HuH-7 (cell line): ENCODE results near the gene EEF1E1.

Experiments
- DNase-seq: peaks from one replicate; pipeline ENCODE4 v3.0.0; 2011; ENCODE audit warnings: low spot score

Gene EEF1E1

GRCh38 chr6:8087870-8088754 is 14.2 kb downstream of the EEF1E1 start:
- no peak for DNase-seq

GRCh38 chr6:8086755-8087306 is 15.5 kb downstream of the EEF1E1 start:
- DNase-seq: no peak

- no peak for DNase-seq
Observed at GRCh38 chr6:8085053-8085511, 17.3 kb downstream of the EEF1E1 start.

- DNase-seq: no peak
Observed at GRCh38 chr6:8084586-8084985, 17.8 kb downstream of the EEF1E1 start.

DNA sequence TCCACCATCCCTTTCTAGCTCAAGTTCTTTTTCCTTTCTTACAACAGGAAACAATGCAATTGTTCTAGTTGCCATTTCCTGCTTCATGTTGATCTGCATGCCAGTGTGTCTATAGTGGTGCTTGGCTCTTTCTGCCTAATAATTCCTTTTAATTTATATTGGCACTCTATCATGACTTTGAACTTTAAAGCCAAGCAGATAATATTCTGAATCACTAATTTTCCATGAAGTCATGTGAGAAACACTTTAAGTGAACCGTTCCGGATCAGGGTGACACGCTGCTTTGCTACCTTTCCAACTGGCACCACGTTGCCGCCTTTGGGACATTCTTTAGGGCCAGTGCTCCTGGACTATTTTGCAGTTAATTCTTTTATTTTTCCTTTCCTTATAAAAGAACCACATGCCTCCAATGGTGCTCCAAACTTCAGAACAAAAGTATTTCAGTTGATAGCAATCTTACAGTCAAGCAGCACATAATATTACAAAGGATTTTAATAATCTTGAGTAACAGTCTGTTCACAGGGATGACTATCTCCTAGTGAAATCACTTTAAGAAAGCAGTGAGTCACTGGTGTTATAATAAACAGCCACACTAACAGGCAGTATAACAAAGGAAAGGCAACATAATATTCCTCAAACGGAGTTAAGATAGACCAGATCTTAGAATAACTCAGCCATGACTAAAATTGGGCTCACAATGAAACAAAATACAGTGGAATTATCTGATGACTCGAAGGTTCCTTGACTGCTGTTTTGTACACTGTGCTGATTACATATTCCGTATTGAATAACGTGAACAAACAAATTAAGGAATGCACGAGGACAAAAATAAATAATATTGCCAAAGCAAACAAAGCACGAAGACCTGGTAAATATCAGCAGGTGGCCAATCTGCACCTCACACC is 19.1 kb downstream of the EEF1E1 start:
- no peak for DNase-seq

GRCh38 chr6:8082572-8082953 is 19.8 kb downstream of the EEF1E1 start:
- DNase-seq: no peak

- no peak for DNase-seq
Observed at GRCh38 chr6:8080362-8081151, 21.8 kb downstream of the EEF1E1 start.

DNA sequence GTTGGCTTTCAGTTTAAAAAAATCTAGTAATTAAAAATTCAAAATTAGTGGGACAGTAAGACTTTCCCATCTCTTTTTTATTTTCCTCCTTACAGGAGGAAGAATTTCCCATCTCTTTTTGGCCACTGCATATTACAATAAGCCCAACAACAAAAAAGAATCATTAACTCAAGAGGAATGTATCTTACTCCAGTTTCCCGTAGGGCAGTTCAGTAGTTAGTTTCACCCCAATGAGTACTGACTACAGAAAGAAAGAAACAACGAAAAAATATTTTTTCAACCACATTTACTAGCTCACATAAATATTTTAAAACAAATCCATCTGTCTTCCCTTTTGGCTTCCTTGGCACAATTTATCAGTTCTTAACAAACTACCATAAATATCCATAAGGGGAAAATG is 23.2 kb downstream of the EEF1E1 start:
- no peak for DNase-seq

- no peak for DNase-seq
Observed at GRCh38 chr6:8077991-8078390, 24.4 kb downstream of the EEF1E1 start.

- DNase-seq: no peak
Observed at GRCh38 chr6:8075704-8076103, 26.6 kb downstream of the EEF1E1 start.

DNA sequence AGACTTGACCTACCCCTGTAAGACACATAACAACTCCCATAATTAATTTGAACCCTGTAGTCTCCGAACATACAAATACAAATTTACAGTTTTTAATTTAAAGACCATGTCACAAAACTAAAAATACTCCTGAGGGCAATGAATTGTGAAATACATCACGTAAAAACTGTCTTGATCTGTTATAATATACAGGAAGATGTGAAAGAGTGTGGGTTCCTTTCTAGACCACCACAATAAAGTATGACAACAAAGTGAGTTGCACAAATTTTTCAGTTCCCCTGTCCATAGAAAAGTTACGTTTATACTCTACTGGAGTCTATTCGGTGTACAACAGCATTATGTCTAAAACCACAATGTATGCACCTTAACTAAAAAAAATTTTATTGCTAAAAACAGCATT is 27.2 kb downstream of the EEF1E1 start:
- no peak for DNase-seq

DNA sequence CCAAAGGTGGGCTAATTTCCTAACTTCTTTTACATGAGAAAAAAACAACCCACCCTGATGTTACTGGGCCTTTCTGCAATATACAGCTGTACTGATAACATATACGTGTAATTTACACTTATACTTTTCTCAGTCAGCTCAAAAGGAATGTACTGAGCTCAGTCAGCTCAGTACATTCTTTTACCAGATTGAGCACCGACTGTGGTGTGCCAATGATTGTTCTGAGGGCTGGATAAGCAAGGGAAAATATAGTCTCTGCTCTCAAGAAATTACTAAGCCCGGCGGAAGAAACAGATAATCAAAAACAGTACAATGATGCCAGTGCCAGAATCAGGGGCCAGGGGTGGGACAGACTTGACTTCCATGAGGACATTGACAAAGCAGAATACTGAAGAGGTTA is 28.1 kb downstream of the EEF1E1 start:
- DNase-seq: no peak

GRCh38 chr6:8073758-8074157 is 28.6 kb downstream of the EEF1E1 start:
- DNase-seq: no peak

DNA sequence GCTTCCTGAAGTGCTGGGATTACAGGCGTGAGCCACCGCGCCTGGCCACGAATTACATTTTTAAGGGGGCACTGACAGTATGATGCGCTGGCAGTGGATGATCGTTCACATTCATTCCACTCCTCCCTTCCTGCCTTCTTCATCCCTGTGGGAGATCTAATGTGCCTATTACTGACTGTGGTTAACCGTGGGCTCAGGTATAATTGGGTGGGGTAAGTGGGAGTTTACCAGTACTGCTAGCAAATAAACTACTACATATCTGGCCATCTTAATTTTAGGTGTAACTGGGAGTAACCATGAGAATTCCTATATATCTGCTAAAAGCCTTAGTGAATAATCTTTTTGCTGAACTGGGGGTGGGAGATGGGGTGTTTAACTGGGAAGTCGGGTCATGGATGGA is 31.6 kb downstream of the EEF1E1 start:
- no peak for DNase-seq

DNA sequence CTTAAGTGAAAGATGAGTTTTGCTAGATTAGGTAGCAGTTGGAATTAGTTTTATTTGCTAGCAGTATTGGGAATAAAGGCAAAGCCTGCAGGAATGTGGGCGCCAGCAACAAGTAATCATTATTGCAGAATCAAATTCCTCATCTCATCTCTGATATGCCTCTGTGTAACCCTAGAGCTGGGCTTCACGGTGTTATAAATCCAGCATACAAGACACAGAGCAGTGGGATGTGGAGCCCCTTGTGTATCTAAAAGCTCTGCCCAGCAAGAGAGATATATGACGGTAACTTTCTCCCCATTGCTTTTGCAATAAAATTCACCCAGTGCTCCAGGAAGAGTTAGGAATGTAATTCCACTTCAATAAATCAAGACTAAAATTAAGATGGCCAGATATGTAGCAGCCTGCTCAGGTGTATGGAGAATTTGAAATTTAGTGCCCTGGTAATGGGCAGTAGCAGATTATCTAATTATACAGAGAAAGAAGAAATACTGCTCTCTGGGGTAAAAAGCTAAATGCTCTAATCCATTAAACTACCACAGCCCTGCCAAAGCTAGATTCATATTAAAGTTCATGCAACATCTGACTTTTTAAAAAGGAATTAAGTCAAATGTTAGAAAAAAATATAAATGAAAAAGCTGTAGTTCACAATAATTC is 32.6 kb downstream of the EEF1E1 start:
- DNase-seq: no peak

DNA sequence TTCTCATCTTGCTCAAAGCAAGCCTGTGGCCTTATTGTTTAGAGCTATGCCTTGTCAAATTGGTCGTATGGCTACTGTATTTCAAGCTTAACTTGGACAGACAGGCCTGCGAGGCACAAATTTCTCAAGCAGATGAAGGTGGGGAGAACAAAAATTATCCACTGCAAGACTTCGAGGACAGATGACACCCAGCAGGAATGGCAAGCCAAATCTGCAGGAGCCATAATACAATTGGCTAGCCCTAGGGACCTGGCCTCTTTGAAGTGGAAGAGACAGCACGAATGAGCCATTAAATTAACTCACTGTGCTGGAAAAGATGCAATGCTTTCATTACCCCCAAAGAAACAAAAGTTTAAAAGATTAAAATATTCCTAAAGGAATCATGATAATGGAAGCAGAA is 33.2 kb downstream of the EEF1E1 start:
- DNase-seq: no peak

DNA sequence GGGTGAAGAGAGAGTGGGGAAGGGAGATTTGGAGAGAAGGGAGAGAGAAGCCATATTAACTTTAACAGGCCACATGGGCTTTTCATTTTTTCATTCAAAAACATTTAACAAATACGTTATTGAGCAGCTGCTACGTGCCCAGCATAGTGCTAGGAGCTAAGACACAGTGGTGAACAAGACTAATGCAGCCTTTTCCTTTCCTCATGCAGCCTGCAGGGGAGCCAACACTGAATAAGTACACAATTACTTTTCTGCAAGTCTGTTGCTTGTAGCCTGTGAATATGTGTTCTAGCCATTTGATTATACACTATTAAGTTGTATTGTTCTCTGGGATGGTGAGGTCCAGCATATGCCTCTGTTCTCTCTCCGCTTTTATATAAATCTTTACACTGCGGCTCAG is 36.2 kb downstream of the EEF1E1 start:
- no peak for DNase-seq

- DNase-seq: no peak
Observed at GRCh38 chr6:8065519-8065911, 36.8 kb downstream of the EEF1E1 start.

DNA sequence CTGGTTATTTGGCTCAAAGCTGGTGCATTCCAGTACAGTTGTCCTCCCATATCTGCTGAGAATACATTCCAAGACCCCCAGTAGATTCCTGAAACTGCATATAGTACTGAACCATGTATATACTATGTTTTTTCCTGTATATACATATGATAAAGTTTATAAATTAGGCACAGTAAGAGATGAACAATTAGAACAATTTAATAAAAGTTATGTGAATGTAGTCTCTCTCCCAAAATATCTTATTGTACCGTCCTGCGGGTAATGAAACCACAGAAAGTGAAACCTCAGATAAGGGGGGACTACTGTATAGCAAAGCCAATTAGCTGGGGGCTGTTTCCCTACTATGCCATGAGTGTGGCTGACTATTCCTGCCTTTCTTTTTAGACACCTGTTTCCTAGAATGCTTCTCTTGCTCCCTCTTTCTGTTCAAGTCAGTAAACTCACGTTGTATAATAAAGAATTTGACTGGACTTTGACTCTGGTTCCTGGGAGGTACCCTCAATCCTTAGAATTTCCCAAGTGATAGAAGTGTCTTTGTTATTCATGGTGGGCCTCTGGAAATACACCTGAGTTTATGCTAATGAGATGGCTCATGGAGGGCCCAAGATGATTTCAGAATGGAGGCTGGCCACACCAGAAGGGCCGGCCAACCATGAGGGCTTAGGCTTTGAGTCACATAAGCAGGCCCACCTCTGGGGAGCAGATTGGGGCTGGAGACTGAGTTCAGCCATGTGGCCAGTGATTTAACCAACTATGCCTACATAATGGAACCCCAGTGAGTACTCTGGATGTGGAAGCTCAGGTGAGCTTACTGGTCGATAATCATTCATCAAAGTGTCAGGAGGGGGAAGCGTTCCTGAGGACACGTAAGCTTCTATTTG is 37.5 kb downstream of the EEF1E1 start:
- no peak for DNase-seq
